Trophoblast cell (in vitro differentiated cells and primary cell): ENCODE results near the gene ADRB2.

ENCODE experiments used
- DNase-seq, 2 donors: peaks; one replicate each; pipeline ENCODE4 v3.0.0-alpha.2; 2016
- H2AFZ ChIP-seq: 2 replicates; pipeline ENCODE4 v1.6.1; 2013; ENCODE audit warnings: low read length, moderate library complexity, mild to moderate bottlenecking; ENCODE audit not compliant: insufficient read depth, poor library complexity
- H2AK5ac ChIP-seq: 2 replicates; pipeline ENCODE4 v1.6.1; 2013; ENCODE audit warnings: mild to moderate bottlenecking, low read length
- H2BK120ac ChIP-seq: 2 replicates; pipeline ENCODE4 v1.6.1; 2013; ENCODE audit warnings: low read length, mild to moderate bottlenecking, moderate library complexity; ENCODE audit not compliant: insufficient read depth, poor library complexity
- H2BK12ac ChIP-seq: 2 replicates; pipeline ENCODE4 v1.6.1; 2013; ENCODE audit warnings: mild to moderate bottlenecking, low read length, moderate library complexity
- H2BK5ac ChIP-seq: 2 replicates; pipeline ENCODE4 v1.6.1; 2013; ENCODE audit warnings: low read length, low read depth, moderate library complexity, mild to moderate bottlenecking; ENCODE audit not compliant: poor library complexity
- H3K14ac ChIP-seq: 2 replicates; pipeline ENCODE4 v1.6.1; 2013; ENCODE audit warnings: mild to moderate bottlenecking, low read length
- H3K18ac ChIP-seq: 2 replicates; pipeline ENCODE4 v1.6.1; 2013; ENCODE audit warnings: mild to moderate bottlenecking, low read length
- H3K23ac ChIP-seq: 2 replicates; pipeline ENCODE4 v1.6.1; 2013; ENCODE audit warnings: low read length
- H3K27ac ChIP-seq: 2 replicates; pipeline ENCODE4 v1.5.1; 2013; ENCODE audit warnings: low read depth, mild to moderate bottlenecking, inconsistent platforms, low read length, moderate library complexity
- H3K27me3 ChIP-seq: 2 replicates; pipeline ENCODE4 v1.6.1; 2013; ENCODE audit warnings: inconsistent platforms, mild to moderate bottlenecking, low read length, moderate library complexity; ENCODE audit not compliant: insufficient read depth
- H3K36me3 ChIP-seq, 2 experiments: 1 replicate in 1 of 2; 2 replicates in 1 of 2; pipeline ENCODE4 v1.6.1; 2013; ENCODE audit warnings: low read length in 2 of 2, mild to moderate bottlenecking in 2 of 2, moderate library complexity in 1 of 2; ENCODE audit not compliant: insufficient read depth in 2 of 2, control insufficient read depth in 1 of 2
- H3K4ac ChIP-seq: 2 replicates; pipeline ENCODE4 v1.6.1; 2013; ENCODE audit warnings: low read depth, mild to moderate bottlenecking, low read length, moderate library complexity
- H3K4me1 ChIP-seq, 2 experiments: 1 replicate in 1 of 2; 2 replicates in 1 of 2; pipeline ENCODE4 v1.6.1; 2013; ENCODE audit warnings: low read length in 2 of 2, mild to moderate bottlenecking in 2 of 2, moderate library complexity in 1 of 2; ENCODE audit not compliant: insufficient read depth in 2 of 2, control insufficient read depth in 1 of 2
- H3K4me2 ChIP-seq: 2 replicates; pipeline ENCODE4 v1.6.1; 2013; ENCODE audit warnings: inconsistent platforms, mild to moderate bottlenecking, low read length, moderate library complexity
- H3K4me3 ChIP-seq: 2 replicates; pipeline ENCODE4 v1.5.1; 2013; ENCODE audit warnings: mild to moderate bottlenecking, low read depth, low read length, inconsistent platforms
- H3K79me1 ChIP-seq: one replicate; pipeline ENCODE4 v1.6.1; 2013; ENCODE audit warnings: low read length
- H3K79me2 ChIP-seq: 2 replicates; pipeline ENCODE4 v1.6.1; 2013; ENCODE audit warnings: low read length, mild to moderate bottlenecking; ENCODE audit not compliant: control insufficient read depth, insufficient read depth, poor library complexity
- H3K9ac ChIP-seq: 2 replicates; pipeline ENCODE4 v1.6.1; 2013; ENCODE audit warnings: mild to moderate bottlenecking, low read length
- H3K9me3 ChIP-seq: 2 replicates; pipeline ENCODE4 v1.6.1; 2013; ENCODE audit warnings: low read depth, mild to moderate bottlenecking, control low read depth, inconsistent platforms, low read length; ENCODE audit not compliant: insufficient read depth
- H4K12ac ChIP-seq: 2 replicates; pipeline ENCODE4 v1.6.1; 2013; ENCODE audit warnings: low read depth, mild to moderate bottlenecking, low read length, moderate library complexity
- H4K8ac ChIP-seq: 2 replicates; pipeline ENCODE4 v1.6.1; 2013; ENCODE audit warnings: low read depth, mild to moderate bottlenecking, low read length, moderate library complexity
- H4K91ac ChIP-seq: one replicate; pipeline ENCODE4 v1.6.1; 2013; ENCODE audit warnings: low read depth, mild to moderate bottlenecking, low read length, moderate library complexity
- WGBS: extraction: QIAGEN DNeasy Blood & Tissue Kit; methylation state at CpG from one replicate; pipeline ENCODE4 v1.1.7; 2013; ENCODE audit warnings: missing lambda C conversion rate; ENCODE audit not compliant: insufficient read length, insufficient coverage; ENCODE audit errors: extremely low coverage; 5-methylcytosine and 5-hydroxymethylcytosine counted together

The ADRB2 gene

DNA sequence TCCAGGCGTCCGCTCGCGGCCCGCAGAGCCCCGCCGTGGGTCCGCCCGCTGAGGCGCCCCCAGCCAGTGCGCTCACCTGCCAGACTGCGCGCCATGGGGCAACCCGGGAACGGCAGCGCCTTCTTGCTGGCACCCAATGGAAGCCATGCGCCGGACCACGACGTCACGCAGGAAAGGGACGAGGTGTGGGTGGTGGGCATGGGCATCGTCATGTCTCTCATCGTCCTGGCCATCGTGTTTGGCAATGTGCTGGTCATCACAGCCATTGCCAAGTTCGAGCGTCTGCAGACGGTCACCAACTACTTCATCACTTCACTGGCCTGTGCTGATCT, 294 bp downstream of the ADRB2 start:
- Histone ChIP-seq H3K23ac (no peak overlapping the region), H3K79me2 (no peaks in the 10 kb centered on the region), H4K12ac (no peak overlapping the region), H2BK5ac (no peak overlapping the region), H3K4me3 (peak overlapping the region; percentile 40), H2BK12ac (no peak overlapping the region), H3K27ac (no peak overlapping the region), H3K14ac (no peak overlapping the region), H2AK5ac (no peak overlapping the region), H2BK120ac (no peak overlapping the region), H3K27me3 (peaks cover 1% of the 10 kb centered on the region), H4K8ac (no peak overlapping the region), H4K91ac (no peak overlapping the region), H3K4me1 (peaks cover 3 to 10% of the 10 kb centered on the region in 2 experiments), H3K4ac (no peak overlapping the region), H2AFZ (peak overlapping the region; percentile 8), H3K79me1 (no peaks in the 10 kb centered on the region), H3K9me3 (no peaks in the 10 kb centered on the region), H3K36me3 (no peaks in the 10 kb centered on the region), H3K4me2 (peak overlapping the region; percentile 85), H3K18ac (no peak overlapping the region), H3K9ac (no peak overlapping the region)
- no CpG with 5 or more reads among the region's 28 CpGs for WGBS
- DNase-seq: peak in 1 of 2 donors; percentile 4

GRCh38 chr5:148827723-148828122, 1.3 kb downstream of the ADRB2 start:
- no peak overlapping the region for H3K23ac ChIP-seq
- no peak overlapping the region for H2AFZ ChIP-seq
- H4K91ac ChIP-seq: no peak overlapping the region
- no peak overlapping the region for H2AK5ac ChIP-seq
- no peak overlapping the region for H3K4me2 ChIP-seq
- H3K79me2 ChIP-seq: no peaks in the 10 kb centered on the region
- no peak overlapping the region for H2BK120ac ChIP-seq
- no peak overlapping the region for H3K18ac ChIP-seq
- no peak overlapping the region for H3K4me3 ChIP-seq
- no peak for DNase-seq
- no peaks in the 10 kb centered on the region for H3K79me1 ChIP-seq
- H2BK12ac ChIP-seq: no peak overlapping the region
- H2BK5ac ChIP-seq: no peak overlapping the region
- peaks cover 2% of the 10 kb centered on the region for H3K27me3 ChIP-seq
- WGBS: no CpG with 5 or more reads among the region's 7 CpGs
- no peaks in the 10 kb centered on the region for H3K36me3 ChIP-seq
- no peaks in the 10 kb centered on the region for H3K9me3 ChIP-seq
- no peak overlapping the region for H3K27ac ChIP-seq
- peaks cover 3 to 10% of the 10 kb centered on the region in 2 experiments for H3K4me1 ChIP-seq
- H3K14ac ChIP-seq: no peak overlapping the region
- no peak overlapping the region for H4K12ac ChIP-seq
- H3K9ac ChIP-seq: no peak overlapping the region
- H3K4ac ChIP-seq: no peak overlapping the region
- no peak overlapping the region for H4K8ac ChIP-seq

DNA sequence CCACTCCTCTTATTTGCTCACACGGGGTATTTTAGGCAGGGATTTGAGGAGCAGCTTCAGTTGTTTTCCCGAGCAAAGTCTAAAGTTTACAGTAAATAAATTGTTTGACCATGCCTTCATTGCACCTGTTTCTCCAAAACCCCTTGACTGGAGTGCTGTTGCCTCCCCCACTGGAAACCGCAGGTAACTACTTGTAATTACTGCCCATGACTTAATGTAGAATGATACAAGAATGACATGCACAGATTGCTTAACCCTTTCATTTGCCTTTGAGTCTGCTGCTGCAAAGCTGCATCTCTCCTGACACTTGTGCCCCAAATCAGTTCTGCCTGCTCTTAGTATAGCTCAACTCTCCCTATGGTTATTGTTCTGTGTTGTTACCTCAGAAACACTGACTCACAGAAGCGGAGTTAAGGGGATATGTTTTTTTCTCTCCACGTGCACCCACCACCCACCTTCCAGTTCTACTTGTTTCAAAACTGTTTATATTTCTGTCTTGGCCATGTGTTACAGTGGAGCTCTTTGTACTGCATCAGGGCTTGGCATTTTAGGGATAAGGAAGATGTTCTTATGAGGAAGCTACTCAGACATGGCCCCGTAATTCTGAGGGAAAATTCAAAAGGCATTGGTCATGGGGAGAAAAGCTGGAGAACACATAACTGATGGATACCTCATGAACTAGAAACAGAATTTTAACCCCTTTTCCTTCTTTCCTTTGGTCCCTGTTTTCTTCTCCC, 2.3 kb downstream of the ADRB2 start:
- no CpG with 5 or more reads among the region's 6 CpGs for WGBS
- Histone ChIP-seq H4K8ac (no peak overlapping the region), H3K79me1 (no peaks in the 10 kb centered on the region), H3K4me2 (no peak overlapping the region), H3K79me2 (no peaks in the 10 kb centered on the region), H3K4me1 (peaks cover 3 to 10% of the 10 kb centered on the region in 2 experiments), H3K36me3 (no peaks in the 10 kb centered on the region), H3K9me3 (no peaks in the 10 kb centered on the region), H2AFZ (no peak overlapping the region), H3K4me3 (no peak overlapping the region), H2AK5ac (no peak overlapping the region), H3K14ac (no peak overlapping the region), H2BK120ac (no peak overlapping the region), H4K12ac (no peak overlapping the region), H4K91ac (no peak overlapping the region), H3K4ac (no peak overlapping the region), H3K27me3 (peaks cover 2% of the 10 kb centered on the region), H3K9ac (no peak overlapping the region), H3K18ac (no peak overlapping the region), H2BK12ac (no peak overlapping the region), H3K23ac (no peak overlapping the region), H3K27ac (no peak overlapping the region), H2BK5ac (no peak overlapping the region)
- no peak for DNase-seq

DNA sequence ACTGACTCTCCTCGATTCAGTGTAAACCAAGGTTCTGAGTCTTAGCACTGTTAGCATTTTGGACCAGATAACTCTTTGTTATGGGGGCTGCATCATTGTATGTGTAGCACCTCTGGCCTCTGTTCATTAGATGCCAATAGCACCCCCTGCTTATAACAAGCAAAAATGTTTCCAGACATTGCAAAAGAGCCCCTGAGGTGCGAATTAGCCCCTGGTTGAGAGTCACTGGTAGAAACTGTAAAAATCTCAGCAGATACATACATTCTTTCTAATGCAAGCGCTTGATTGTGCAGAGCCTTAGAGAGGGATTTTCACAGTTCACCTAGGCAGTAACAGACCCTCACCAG, 2.8 kb downstream of the ADRB2 start:
- no peak overlapping the region for H3K9ac ChIP-seq
- no peak overlapping the region for H4K91ac ChIP-seq
- peaks cover 2% of the 10 kb centered on the region for H3K27me3 ChIP-seq
- no peaks in the 10 kb centered on the region for H3K79me1 ChIP-seq
- no peaks in the 10 kb centered on the region for H3K9me3 ChIP-seq
- no peak overlapping the region for H3K27ac ChIP-seq
- H2AFZ ChIP-seq: no peak overlapping the region
- H3K4ac ChIP-seq: no peak overlapping the region
- no peak overlapping the region for H3K23ac ChIP-seq
- H3K4me3 ChIP-seq: no peak overlapping the region
- H3K4me1 ChIP-seq: peaks cover 3 to 10% of the 10 kb centered on the region in 2 experiments
- WGBS: no CpG with 5 or more reads among the region's 3 CpGs
- no peak for DNase-seq
- H2AK5ac ChIP-seq: no peak overlapping the region
- no peaks in the 10 kb centered on the region for H3K79me2 ChIP-seq
- no peaks in the 10 kb centered on the region for H3K36me3 ChIP-seq
- no peak overlapping the region for H4K12ac ChIP-seq
- no peak overlapping the region for H4K8ac ChIP-seq
- H2BK120ac ChIP-seq: no peak overlapping the region
- H3K14ac ChIP-seq: no peak overlapping the region
- no peak overlapping the region for H3K4me2 ChIP-seq
- H3K18ac ChIP-seq: no peak overlapping the region
- H2BK5ac ChIP-seq: no peak overlapping the region
- H2BK12ac ChIP-seq: no peak overlapping the region
